A204.1 (cell line): Measurements from ENCODE around the gene ATG16L2.
"Not testable (repeated sequence)": the region's sequence is repeated elsewhere in the genome, so short reads cannot be mapped to it uniquely, and the experiment has no call there.

Experiments
- FAIRE-seq: peaks from 2 replicates; lab custom pipeline; 2012; peaks lifted over from hg19 to GRCh38; lab: Jason Lieb, UNC

Gene ATG16L2

GRCh38 chr11:72848846-72849466 is 34.7 kb downstream of the ATG16L2 start:
- peak; percentile 60 for FAIRE-seq

- FAIRE-seq = no peak
Observed at GRCh38 chr11:72850832-72851231, 36.6 kb downstream of the ATG16L2 start.

- no peak for FAIRE-seq
Observed at GRCh38 chr11:72851726-72852125, 37.5 kb downstream of the ATG16L2 start.

- FAIRE-seq = no peak
Observed at GRCh38 chr11:72856065-72856464, 41.9 kb downstream of the ATG16L2 start.

- no peak for FAIRE-seq
Observed at GRCh38 chr11:72856551-72857345, 42.5 kb downstream of the ATG16L2 start.

- FAIRE-seq = not testable (repeated sequence)
Observed at GRCh38 chr11:72858267-72858666, 44.1 kb downstream of the ATG16L2 start.

GRCh38 chr11:72859126-72859525 is 44.9 kb downstream of the ATG16L2 start:
- FAIRE-seq = no peak

- no peak for FAIRE-seq
Observed at GRCh38 chr11:72860010-72860409, 45.8 kb downstream of the ATG16L2 start.

- no peak for FAIRE-seq
Observed at GRCh38 chr11:72860592-72860991, 46.4 kb downstream of the ATG16L2 start.

- no peak for FAIRE-seq
Observed at GRCh38 chr11:72863091-72863490, 48.9 kb downstream of the ATG16L2 start.

- FAIRE-seq = no peak
Observed at GRCh38 chr11:72863916-72864315, 49.7 kb downstream of the ATG16L2 start.

GRCh38 chr11:72864702-72865655 is 50.8 kb downstream of the ATG16L2 start:
- FAIRE-seq = peak; percentile 29

GRCh38 chr11:72867970-72868369 is 53.8 kb downstream of the ATG16L2 start:
- no peak for FAIRE-seq

- no peak for FAIRE-seq
Observed at GRCh38 chr11:72869831-72870230, 55.6 kb downstream of the ATG16L2 start.

- no peak for FAIRE-seq
Observed at GRCh38 chr11:72871119-72871518, 56.9 kb downstream of the ATG16L2 start.

- FAIRE-seq = no peak
Observed at GRCh38 chr11:72872012-72872411, 57.8 kb downstream of the ATG16L2 start.

GRCh38 chr11:72875736-72876135 is 61.5 kb downstream of the ATG16L2 start:
- no peak for FAIRE-seq

- no peak for FAIRE-seq
Observed at GRCh38 chr11:72876147-72876546, 61.9 kb downstream of the ATG16L2 start.
